Fibroblast of the aortic adventitia (primary cell): ENCODE results near the gene PLEKHA1. TPM values are rescaled to one million over a fixed set of nuclear protein-coding genes. Genes with fewer than 3 reads are reported as not detected.
A peak's percentile ranks its signal among the peaks of the same experiment; 100 is the strongest.

Source experiments
- DNase-seq: peaks from one replicate; pipeline ENCODE4 v3.0.0-alpha.2; 2010; ENCODE audit warnings: low read depth
- H3K4me3 ChIP-seq: 2 replicates; pipeline ENCODE4 v1.5.1; 2011; ENCODE audit warnings: low read depth, mild to moderate bottlenecking, control low read depth, low read length, moderate library complexity
- CTCF ChIP-seq: IDR thresholded peaks from 2 replicates; pipeline ENCODE4 v1.5.1; 2011; ENCODE audit warnings: mild to moderate bottlenecking, low read length, control low read depth, inconsistent platforms; ENCODE audit not compliant: insufficient read depth
- total RNA-seq: library from RNA; depleted of rRNA; stranded (reverse); fragments of >200 nt; gene quantifications from 2 replicates; pipeline ENCODE4 v1.2.3, GENCODE V29; 2012; ENCODE audit warnings: low replicate concordance

PLEKHA1 gene
- total RNA-seq, 1 donor = 29.8 TPM

GRCh38 chr10:122374859-122375678 lies 561 bp downstream of the PLEKHA1 start:
- TF ChIP-seq CTCF = no peak
- H3K4me3 ChIP-seq = peak overlapping the region; percentile 75
- peak; percentile 39 for DNase-seq

GRCh38 chr10:122375679-122376160 lies 1.2 kb downstream of the PLEKHA1 start:
- no peak for TF ChIP-seq CTCF
- no peak for DNase-seq
- H3K4me3 ChIP-seq = peak overlapping the region; percentile 75

DNA sequence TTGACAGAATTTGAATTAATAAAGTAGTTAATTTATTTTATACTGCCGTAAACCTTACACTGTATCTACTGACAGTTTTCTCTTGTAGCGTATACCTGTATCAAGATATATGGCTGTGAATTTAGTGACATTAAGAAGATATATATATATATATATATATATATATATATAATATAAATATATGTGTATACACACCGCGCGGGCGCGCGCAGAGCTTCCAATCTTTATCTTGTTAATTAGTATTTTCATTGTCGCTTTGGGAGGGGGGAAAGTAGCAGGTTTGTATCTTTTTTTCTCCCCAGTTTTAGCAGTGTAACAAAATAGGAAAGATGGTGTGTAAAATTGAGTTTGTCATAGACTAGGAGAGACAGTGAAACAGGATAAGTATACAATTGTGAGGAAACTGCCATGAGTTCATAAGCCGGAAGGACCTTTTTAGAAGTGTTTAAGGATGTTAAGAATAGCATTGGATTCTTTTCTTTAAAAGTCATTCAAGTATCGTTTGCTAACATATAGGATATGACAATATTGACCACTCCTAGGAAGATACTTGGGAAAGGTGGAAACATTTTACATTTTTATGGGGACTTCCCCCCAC lies 2.0 kb downstream of the PLEKHA1 start:
- no peak for TF ChIP-seq CTCF
- no peak overlapping the region for H3K4me3 ChIP-seq
- no peak for DNase-seq

DNA sequence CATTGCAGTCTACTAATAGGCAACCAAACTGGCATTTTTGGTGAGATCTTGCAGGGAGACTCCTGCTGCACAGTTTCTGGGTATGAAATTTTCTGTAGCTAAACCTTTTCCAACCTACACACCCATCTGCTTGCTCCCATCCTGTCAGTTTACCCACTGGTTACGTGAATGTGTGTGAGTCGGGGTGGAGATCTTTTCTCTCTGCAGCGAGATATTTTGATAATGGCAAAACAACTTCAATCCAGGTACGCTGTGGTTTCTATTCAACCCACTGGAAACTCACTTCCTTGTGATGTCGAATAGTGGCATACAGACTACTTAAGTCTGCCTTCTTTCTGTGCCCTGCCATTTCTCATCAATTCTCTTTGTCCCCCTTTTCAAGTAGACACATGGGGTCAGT lies 4.5 kb downstream of the PLEKHA1 start:
- TF ChIP-seq CTCF = no peak
- no peak for DNase-seq
- H3K4me3 ChIP-seq = no peak overlapping the region

- no peak for TF ChIP-seq CTCF
- H3K4me3 ChIP-seq = no peak overlapping the region
- DNase-seq = no peak
Measured at GRCh38 chr10:122379537-122379936, 5.0 kb downstream of the PLEKHA1 start.

- DNase-seq = no peak
- no peak overlapping the region for H3K4me3 ChIP-seq
- no peak for TF ChIP-seq CTCF
Measured at GRCh38 chr10:122380703-122381102, 6.2 kb downstream of the PLEKHA1 start.

GRCh38 chr10:122381680-122382079 lies 7.2 kb downstream of the PLEKHA1 start:
- H3K4me3 ChIP-seq = no peak overlapping the region
- no peak for TF ChIP-seq CTCF
- no peak for DNase-seq
